ENCODE results near the gene ITGB3BP.

The ITGB3BP gene

GRCh38 chr1:63534406-63534805 is 11.4 kb upstream of the ITGB3BP start:
- TF ChIP-seq CTCF (IDR thresholded peaks at IDR 0.05; ENCODE audit: low read depth, low read length) = no peak
- no peak overlapping the region for H3K4me3 ChIP-seq (ENCODE audit: low read depth, low read length)

- no peak for TF ChIP-seq CTCF (IDR thresholded peaks at IDR 0.05; ENCODE audit: low read depth, low read length)
Observed at GRCh38 chr1:63533931-63534330, 10.9 kb upstream of the ITGB3BP start.

GRCh38 chr1:63532727-63533126 is 9.7 kb upstream of the ITGB3BP start:
- no peak for TF ChIP-seq CTCF (IDR thresholded peaks at IDR 0.05; ENCODE audit: low read depth, low read length)
- no peak overlapping the region for H3K4me3 ChIP-seq (ENCODE audit: low read depth, low read length)

More at GRCh38 chr1:63533931-63534330, 10.9 kb upstream of the ITGB3BP start:
- no peak overlapping the region for H3K4me3 ChIP-seq (ENCODE audit: low read depth, low read length)

GRCh38 chr1:63524201-63524600 is 1.2 kb upstream of the ITGB3BP start:
- H3K4me3 ChIP-seq (ENCODE audit: low read depth, low read length) = peak overlapping the region; percentile 77
- TF ChIP-seq CTCF (IDR thresholded peaks at IDR 0.05; ENCODE audit: low read depth, low read length) = no peak

- H3K4me3 ChIP-seq (ENCODE audit: low read depth, low read length) = peak overlapping the region; percentile 77
- no peak for TF ChIP-seq CTCF (IDR thresholded peaks at IDR 0.05; ENCODE audit: low read depth, low read length)
Observed at GRCh38 chr1:63523738-63524137, 713 bp upstream of the ITGB3BP start.

GRCh38 chr1:63516629-63517028 is 6.4 kb downstream of the ITGB3BP start:
- TF ChIP-seq CTCF (IDR thresholded peaks at IDR 0.05; ENCODE audit: low read depth, low read length) = no peak
- H3K4me3 ChIP-seq (ENCODE audit: low read depth, low read length) = no peak overlapping the region

- no peak for TF ChIP-seq CTCF (IDR thresholded peaks at IDR 0.05; ENCODE audit: low read depth, low read length)
- no peak overlapping the region for H3K4me3 ChIP-seq (ENCODE audit: low read depth, low read length)
Observed at GRCh38 chr1:63512584-63512983, 10.4 kb downstream of the ITGB3BP start.
